Parathyroid adenoma (tissue), 2 donors: ENCODE results near the gene DNM3.

Source experiments
- H2AFZ ChIP-seq: fragments of 300-600 bp; sonication (generic); one replicate; pipeline ENCODE4 v1.7.0; 2017; ENCODE audit warnings: antibody characterized with exemption, mild to moderate bottlenecking
- H3K27ac ChIP-seq: fragments of 300-600 bp; sonication (generic); one replicate; pipeline ENCODE4 v1.7.0; 2017
- H3K27me3 ChIP-seq: fragments of 300-600 bp; sonication (generic); one replicate; pipeline ENCODE4 v1.7.0; 2017; ENCODE audit warnings: low read length; ENCODE audit not compliant: control insufficient read depth, insufficient read depth
- H3K36me3 ChIP-seq: fragments of 300-600 bp; sonication (generic); one replicate; pipeline ENCODE4 v1.7.0; 2017; ENCODE audit warnings: low read length; ENCODE audit not compliant: control insufficient read depth, insufficient read depth
- H3K4me1 ChIP-seq: fragments of 300-600 bp; sonication (generic); one replicate; pipeline ENCODE4 v1.7.0; 2017; ENCODE audit warnings: control low read depth
- H3K4me2 ChIP-seq: fragments of 300-600 bp; sonication (generic); one replicate; pipeline ENCODE4 v1.7.0; 2017; ENCODE audit warnings: low read length
- H3K4me3 ChIP-seq: fragments of 300-600 bp; sonication (generic); one replicate; pipeline ENCODE4 v1.7.0; 2017; ENCODE audit warnings: low read depth, low read length
- H3K79me2 ChIP-seq: fragments of 300-600 bp; sonication (generic); one replicate; pipeline ENCODE4 v1.7.0; 2017; ENCODE audit warnings: control low read depth
- H3K9ac ChIP-seq: fragments of 300-600 bp; sonication (generic); one replicate; pipeline ENCODE4 v1.7.0; 2017; ENCODE audit warnings: mild to moderate bottlenecking
- H3K9me3 ChIP-seq: fragments of 300-600 bp; sonication (generic); one replicate; pipeline ENCODE4 v1.7.0; 2017; ENCODE audit warnings: low read length; ENCODE audit not compliant: control insufficient read depth
- TF ChIP-seq, protein P1 (sequence below): fragments of 300-600 bp; sonication (generic); IDR thresholded peaks from one replicate; pipeline ENCODE4 v1.7.0; 2017; ENCODE audit warnings: antibody characterized with exemption, mild to moderate bottlenecking
- donor health status: primary hyperparathyroidism.

The DNM3 gene

GRCh38 chr1:172335377-172335776 lies 494.1 kb downstream of the DNM3 start:
- Histone ChIP-seq H3K36me3 (no peaks in the 10 kb centered on the region), H3K27ac (no peak overlapping the region), H3K9ac (no peak overlapping the region), H3K27me3 (no peaks in the 10 kb centered on the region), H3K4me2 (no peak overlapping the region), H3K79me2 (no peaks in the 10 kb centered on the region), H2AFZ (no peak overlapping the region), H3K4me1 (no peaks in the 10 kb centered on the region), H3K4me3 (no peak overlapping the region), H3K9me3 (no peaks in the 10 kb centered on the region)
- TF ChIP-seq, protein P1, sequence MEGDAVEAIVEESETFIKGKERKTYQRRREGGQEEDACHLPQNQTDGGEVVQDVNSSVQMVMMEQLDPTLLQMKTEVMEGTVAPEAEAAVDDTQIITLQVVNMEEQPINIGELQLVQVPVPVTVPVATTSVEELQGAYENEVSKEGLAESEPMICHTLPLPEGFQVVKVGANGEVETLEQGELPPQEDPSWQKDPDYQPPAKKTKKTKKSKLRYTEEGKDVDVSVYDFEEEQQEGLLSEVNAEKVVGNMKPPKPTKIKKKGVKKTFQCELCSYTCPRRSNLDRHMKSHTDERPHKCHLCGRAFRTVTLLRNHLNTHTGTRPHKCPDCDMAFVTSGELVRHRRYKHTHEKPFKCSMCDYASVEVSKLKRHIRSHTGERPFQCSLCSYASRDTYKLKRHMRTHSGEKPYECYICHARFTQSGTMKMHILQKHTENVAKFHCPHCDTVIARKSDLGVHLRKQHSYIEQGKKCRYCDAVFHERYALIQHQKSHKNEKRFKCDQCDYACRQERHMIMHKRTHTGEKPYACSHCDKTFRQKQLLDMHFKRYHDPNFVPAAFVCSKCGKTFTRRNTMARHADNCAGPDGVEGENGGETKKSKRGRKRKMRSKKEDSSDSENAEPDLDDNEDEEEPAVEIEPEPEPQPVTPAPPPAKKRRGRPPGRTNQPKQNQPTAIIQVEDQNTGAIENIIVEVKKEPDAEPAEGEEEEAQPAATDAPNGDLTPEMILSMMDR: no peak

GRCh38 chr1:172338295-172338735 lies 497.0 kb downstream of the DNM3 start:
- no peak overlapping the region for H3K27ac ChIP-seq
- H3K9ac ChIP-seq: no peak overlapping the region
- TF ChIP-seq, protein P1: no peak
- no peak overlapping the region for H2AFZ ChIP-seq
- H3K36me3 ChIP-seq: no peaks in the 10 kb centered on the region
- H3K9me3 ChIP-seq: no peaks in the 10 kb centered on the region
- no peak overlapping the region for H3K4me2 ChIP-seq
- H3K27me3 ChIP-seq: no peaks in the 10 kb centered on the region
- H3K4me3 ChIP-seq: no peak overlapping the region
- H3K79me2 ChIP-seq: no peaks in the 10 kb centered on the region
- no peaks in the 10 kb centered on the region for H3K4me1 ChIP-seq

GRCh38 chr1:172339842-172340241 lies 498.5 kb downstream of the DNM3 start:
- no peak overlapping the region for H3K27ac ChIP-seq

DNA sequence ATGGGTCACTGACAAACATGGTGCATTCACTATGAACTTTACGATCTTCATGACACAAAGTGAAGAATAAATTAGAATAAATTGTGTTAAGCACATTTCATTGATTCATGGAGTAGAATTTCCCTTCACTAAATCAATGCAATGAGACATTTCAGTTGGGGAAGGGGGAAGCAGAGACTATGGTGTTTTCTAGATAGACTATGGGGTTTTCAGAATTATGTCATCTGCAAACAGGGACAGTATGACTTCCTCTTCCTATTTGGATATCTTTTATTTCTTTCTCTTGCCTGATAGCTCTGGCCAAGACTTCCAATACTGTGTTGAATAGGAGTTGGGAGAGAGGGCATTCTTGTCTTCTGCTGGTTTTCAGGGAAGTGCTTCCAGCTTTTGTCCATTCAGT lies 499.2 kb downstream of the DNM3 start:
- H3K4me3 ChIP-seq: no peak overlapping the region
- H3K27ac ChIP-seq: no peak overlapping the region
- H3K4me2 ChIP-seq: no peak overlapping the region
- no peaks in the 10 kb centered on the region for H3K9me3 ChIP-seq
- TF ChIP-seq, protein P1: no peak
- H3K9ac ChIP-seq: no peak overlapping the region
- H3K79me2 ChIP-seq: no peaks in the 10 kb centered on the region
- no peaks in the 10 kb centered on the region for H3K27me3 ChIP-seq
- H3K4me1 ChIP-seq: no peaks in the 10 kb centered on the region
- no peak overlapping the region for H2AFZ ChIP-seq
- H3K36me3 ChIP-seq: no peaks in the 10 kb centered on the region

More at GRCh38 chr1:172339842-172340241, 498.5 kb downstream of the DNM3 start:
- Histone ChIP-seq H3K4me2 (no peak overlapping the region), H3K4me1 (no peaks in the 10 kb centered on the region), H3K9ac (no peak overlapping the region), H3K79me2 (no peaks in the 10 kb centered on the region), H2AFZ (no peak overlapping the region), H3K27me3 (no peaks in the 10 kb centered on the region), H3K4me3 (no peak overlapping the region), H3K9me3 (no peaks in the 10 kb centered on the region), H3K36me3 (no peaks in the 10 kb centered on the region)
- TF ChIP-seq, protein P1: no peak

DNA sequence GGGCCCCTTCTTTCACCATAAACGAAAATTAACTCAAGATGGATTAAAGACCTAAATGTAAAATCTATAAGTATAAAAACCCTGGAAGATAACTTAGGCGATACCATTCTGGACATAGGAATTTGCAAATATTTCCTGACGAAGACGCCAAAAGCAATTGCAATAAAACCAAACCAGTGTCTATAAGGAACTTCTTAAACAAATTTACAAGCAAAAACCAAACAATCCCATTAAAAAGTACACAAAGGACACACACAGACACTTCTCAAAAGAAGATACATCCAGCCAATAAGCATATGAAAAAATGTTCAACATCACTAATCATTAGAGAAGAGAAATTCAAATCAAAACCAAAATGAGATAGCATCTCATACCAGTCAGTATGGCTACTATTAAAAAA lies 500.4 kb downstream of the DNM3 start:
- Histone ChIP-seq H3K79me2 (no peaks in the 10 kb centered on the region), H3K27me3 (no peaks in the 10 kb centered on the region), H3K9me3 (no peaks in the 10 kb centered on the region), H2AFZ (no peak overlapping the region), H3K27ac (no peak overlapping the region), H3K4me3 (no peak overlapping the region), H3K36me3 (no peaks in the 10 kb centered on the region), H3K4me1 (no peaks in the 10 kb centered on the region), H3K4me2 (no peak overlapping the region), H3K9ac (no peak overlapping the region)
- TF ChIP-seq, protein P1: no peak
